GF-D8 (cell line): ENCODE results near the gene CHCHD3.
"Not testable (repeated sequence)": the region's sequence is repeated elsewhere in the genome, so short reads cannot be mapped to it uniquely, and the experiment has no call there.

Source experiments
- DNase-seq: peaks from one replicate; lab custom pipeline; 2025; lab: John Stamatoyannopoulos, UW

Gene CHCHD3

DNA sequence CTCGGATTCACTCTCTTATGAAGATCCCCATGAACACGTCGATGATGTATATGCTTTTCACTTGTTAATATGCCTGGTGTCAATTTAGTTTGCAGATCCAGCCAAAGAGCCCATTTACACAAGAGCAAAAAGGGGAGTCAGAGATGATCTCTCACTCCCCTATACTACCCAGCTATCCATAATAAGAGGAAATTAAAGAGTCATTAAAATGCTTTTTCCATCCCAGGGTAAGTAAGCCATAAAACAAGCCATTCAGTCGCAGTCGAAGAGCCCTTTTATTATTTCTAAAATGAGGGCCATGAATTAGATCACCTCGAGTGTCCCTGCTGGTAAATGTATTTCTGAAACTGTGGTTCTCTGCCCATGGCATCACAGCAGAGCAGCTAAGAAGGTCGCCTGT, 41.2 kb downstream of the CHCHD3 start:
- no peak for DNase-seq

- DNase-seq, result no peak
Observed at GRCh38 chr7:133040178-133040577, 41.7 kb downstream of the CHCHD3 start.

DNA sequence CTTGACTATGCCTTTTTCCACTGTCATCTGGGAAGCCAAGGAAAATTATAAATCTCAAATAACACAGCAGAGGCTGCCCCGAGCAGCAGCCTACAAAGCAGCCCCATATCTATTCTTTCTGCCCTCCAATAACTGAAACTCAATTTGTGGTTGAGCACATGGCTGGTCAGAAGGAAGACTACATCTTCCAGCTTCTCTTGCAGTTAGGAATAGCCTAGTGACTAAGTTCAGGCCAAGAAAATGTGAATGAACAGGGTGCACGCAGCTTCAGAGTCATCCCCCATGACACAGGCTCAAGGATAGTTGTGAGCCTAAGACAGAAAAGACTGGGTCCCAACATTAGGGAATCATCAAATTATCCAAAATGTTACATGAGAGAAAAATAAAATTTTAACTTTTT, 42.3 kb downstream of the CHCHD3 start:
- no peak for DNase-seq

- no peak for DNase-seq
Observed at GRCh38 chr7:133036289-133036688, 45.6 kb downstream of the CHCHD3 start.

DNA sequence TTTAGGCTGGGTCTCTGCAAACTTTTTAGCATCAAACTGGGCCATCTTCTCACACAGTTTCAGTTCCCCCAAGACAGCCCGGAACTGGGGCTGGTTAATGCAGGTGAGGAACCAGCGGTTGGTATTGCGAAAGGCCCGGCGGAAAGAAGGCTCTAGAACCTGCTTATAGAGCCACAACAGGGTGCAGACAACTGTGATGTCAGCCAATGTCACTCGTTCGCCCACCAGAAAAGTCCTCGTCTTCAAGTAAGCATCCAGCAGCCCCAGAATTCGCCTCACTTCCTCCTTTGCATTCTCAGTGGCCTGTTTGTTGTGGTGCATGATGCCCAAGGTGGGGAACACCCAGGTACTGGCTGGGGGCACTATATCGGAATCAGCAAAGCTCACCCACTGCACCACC, 46.6 kb downstream of the CHCHD3 start:
- DNase-seq, result not testable (repeated sequence)

DNA sequence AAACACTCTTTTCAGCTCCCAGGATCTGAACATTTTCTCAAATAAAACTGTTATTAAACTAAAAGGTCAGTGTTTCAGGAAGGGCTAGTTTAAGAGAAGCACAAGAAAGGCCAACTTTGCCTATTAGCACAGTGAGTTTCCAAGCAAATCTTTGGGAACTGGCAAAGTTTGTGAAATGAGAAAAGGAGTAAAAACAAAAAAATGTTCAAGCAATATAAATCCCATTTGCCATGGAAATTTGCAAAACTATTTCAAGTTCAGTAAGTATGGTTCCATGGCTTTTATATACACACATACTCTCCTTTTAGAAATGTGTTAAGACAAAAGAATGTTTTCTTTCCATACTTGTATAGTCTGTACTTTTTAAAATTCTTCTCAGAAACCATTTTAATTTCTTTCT, 51.5 kb downstream of the CHCHD3 start:
- no peak for DNase-seq

- no peak for DNase-seq
Observed at GRCh38 chr7:133029463-133029862, 52.4 kb downstream of the CHCHD3 start.

DNA sequence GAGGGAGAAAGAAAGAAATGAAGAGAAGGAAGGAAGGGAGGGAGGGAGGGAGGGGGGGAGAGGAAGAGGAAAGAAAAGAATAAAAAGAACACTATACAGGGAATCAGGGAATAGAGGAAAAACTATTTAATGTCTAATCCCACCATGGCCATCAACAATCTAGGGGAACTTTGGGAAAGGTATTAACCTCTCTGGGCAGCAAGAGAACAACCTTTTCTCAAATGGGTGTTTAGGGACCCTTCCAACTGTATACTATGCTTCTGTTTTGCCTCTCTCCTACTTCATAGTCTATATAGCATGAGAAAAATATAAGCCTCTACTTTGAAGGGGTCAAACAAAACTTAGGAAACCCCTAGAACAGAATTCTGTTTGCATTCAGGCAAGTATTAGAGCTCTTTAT, 54.5 kb downstream of the CHCHD3 start:
- DNase-seq, result no peak

DNA sequence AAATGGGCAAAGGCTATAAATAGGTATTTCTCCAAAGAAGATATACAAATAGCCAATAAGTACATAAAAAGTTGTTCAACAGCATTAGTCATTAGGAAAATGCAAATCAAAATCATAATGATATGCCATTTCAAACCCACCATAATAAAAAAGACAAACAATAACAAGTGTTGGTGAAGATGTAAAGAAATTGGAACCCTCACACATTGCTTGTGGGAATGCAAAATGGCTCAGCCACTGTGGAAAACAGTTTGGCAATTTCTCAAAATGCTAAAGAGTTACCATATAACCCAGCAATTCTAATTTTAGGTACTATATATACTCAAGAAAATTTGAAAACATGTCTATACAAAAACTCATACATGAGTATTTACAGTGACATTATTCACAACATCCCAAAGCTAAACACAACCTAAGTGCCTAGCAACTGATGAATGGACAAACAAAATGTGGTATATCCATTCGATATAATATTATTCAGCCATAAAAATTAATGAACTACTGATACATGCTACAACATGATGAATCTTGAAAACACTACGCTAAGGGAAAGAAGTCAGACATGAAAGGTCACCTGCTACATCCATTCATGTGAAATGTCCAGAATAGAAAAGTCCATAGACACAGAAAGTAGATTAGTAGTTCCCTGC, 55.6 kb downstream of the CHCHD3 start:
- DNase-seq, result no peak

GRCh38 chr7:133025056-133025455, 56.8 kb downstream of the CHCHD3 start:
- DNase-seq, result no peak

- no peak for DNase-seq
Observed at GRCh38 chr7:133024596-133024995, 57.3 kb downstream of the CHCHD3 start.

DNA sequence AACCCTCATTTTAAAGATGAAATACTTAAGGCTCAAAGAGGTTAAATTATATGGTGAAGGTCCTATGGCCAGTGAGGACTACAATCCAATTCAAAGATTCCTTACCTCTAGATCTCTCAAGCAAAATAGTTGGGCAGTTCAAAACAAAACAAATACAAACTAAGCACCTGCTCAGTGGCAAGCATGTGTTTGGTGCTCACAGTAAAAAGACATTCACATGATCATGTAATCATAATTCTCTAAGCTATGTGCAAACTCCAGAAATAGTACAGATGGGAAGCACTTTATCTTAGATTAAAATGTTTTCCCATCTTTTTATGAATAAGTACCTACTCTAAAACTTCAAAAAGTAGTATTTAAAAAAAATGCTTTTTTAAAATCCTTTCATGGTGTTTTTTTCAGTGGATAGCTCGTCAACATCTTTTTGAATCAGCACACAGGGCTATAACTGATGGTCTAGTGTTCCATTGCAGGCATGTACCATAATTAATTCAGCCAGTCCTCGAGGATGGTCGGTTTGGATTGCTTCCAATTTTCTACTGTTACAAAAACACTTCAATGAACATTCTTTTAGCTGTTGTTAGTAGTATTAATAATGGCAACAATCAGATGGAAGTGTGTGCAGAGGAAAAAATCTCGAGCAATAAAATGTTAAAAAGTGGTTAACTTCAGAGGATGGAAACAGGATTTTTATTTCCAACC, 58.4 kb downstream of the CHCHD3 start:
- no peak for DNase-seq

DNA sequence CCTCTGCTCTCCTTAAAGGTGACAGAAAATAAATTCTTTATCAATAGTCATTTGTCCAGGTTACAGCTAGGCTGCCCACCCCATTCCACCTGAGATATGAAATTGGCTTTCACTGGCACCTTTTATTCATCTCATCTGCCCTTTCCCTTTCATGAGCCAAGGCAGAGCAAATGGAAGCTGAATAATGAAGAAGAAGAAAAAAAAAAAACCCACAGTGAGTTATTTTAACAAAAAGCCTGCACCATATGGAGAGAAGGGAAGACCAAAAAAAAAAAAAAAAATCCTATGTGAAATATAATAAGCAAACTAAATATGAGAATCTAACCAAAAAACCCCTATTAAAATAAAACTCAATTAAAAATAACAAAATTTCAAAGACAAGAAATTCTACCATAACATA, 59.2 kb downstream of the CHCHD3 start:
- no peak for DNase-seq

- DNase-seq, result no peak
Observed at GRCh38 chr7:133021196-133021595, 60.7 kb downstream of the CHCHD3 start.

DNA sequence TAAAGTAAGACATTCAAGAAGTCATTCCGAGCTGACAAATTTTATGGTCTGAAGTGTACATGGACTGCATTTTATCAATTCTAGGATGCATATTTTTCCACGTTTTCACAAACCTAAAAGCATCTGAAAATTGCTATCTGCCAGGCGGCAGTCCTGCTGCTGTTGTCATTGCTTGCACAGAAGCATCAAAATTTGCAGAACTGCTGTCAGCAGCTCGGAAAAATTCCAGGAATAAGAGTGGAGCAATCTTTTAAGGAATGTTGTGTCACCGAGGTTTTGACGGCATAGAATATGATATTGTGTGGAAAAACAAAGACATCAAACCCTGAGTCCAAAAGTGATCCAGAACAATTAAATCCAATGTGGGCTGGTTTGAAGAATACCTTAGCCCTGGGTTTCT, 61.4 kb downstream of the CHCHD3 start:
- no peak for DNase-seq

- no peak for DNase-seq
Observed at GRCh38 chr7:133019590-133019989, 62.3 kb downstream of the CHCHD3 start.

DNA sequence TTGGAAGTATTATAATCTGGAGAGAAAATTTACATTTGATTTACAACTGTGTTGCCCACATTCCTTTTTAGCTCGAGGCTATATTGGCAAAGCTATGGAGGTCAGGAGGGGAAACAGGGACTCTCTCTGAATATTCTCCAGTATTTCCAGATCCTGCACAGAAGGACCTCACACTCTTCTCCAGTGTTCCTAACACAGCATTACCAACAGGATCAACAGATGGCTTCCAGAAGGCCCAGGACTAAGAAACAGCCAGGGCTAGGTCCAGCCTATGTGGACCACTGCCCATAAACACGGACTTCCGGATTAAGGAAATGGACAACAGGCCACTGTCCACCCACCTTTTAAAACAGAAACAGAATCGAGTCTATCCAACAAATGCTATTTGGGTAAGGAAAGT, 65.3 kb downstream of the CHCHD3 start:
- DNase-seq, result no peak

DNA sequence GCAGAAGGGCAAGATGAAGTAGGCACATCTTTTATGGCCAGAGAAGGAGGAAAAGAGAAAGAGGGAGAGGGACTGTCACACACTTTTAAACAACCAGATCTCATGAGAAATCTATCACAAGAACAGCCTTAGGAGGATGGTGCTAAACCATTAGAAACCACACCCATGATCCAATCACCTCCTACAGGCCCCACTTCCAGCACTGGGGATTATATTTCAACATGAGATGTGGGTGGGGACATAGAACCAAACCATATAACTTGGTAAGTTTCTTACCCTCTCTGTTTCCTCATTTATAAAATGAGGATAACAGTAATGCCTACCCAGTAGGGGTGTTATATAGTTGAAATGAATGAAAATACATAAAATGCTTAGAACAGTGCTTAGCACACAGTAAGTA, 66.0 kb downstream of the CHCHD3 start:
- DNase-seq, result no peak

GRCh38 chr7:133011746-133012145, 70.1 kb downstream of the CHCHD3 start:
- no peak for DNase-seq

DNA sequence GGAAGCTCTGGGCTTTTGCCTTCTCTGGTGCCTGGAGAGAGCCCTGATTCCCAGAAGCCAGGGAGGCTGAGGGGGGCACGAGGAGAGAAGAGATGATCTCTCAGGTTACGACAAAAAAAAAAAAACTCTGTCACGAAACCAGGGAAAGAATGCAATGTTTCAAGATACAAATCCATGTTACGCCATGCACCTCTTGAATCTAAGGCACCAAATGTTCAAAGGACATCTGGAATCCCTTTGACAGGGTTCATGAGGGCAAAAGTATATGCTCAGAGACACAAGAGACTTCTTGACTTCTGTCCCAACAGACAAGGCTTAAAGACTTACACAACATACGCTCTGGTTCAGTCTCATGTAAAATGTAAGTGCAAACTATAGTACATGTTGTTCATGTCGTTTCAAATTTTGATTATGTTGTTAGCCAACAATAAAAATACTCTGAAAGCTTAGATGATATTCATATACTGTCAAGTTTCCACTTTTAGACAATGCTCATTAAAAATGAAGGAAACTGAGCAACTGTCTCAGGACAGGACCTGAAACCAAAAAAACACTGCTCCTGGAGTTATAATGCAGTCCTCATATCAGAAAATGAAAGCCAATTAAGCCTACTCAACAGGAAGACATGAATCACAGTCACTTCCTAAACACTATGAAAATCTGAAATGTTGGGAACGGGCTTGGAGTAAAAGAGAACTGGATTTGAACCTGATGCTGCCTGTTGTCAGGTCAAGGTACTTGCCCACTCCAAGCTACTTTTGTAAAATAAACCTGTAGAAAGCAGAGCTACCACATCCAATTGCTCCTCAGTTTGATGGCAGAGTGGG, 72.3 kb downstream of the CHCHD3 start:
- no peak for DNase-seq

GRCh38 chr7:133007961-133008360, 73.9 kb downstream of the CHCHD3 start:
- DNase-seq, result no peak

GRCh38 chr7:133003052-133003910, 78.6 kb downstream of the CHCHD3 start:
- no peak for DNase-seq
